PC-9 (cell line): ENCODE results near the gene PDE3B.

Experiments used
- EZH2 ChIP-seq: fragments of 200-600 bp; sonication (generic); IDR thresholded peaks from 2 replicates; pipeline ENCODE4 v1.8.0; 2017; ENCODE audit warnings: antibody characterized with exemption, low read depth
- TF ChIP-seq, protein P1 (sequence below): fragments of 200-600 bp; sonication (generic); conservative IDR thresholded peaks from 2 replicates; pipeline ENCODE4 v1.6.1; 2017; ENCODE audit warnings: mixed run types, antibody characterized with exemption, mild to moderate bottlenecking, moderate library complexity

DNA sequence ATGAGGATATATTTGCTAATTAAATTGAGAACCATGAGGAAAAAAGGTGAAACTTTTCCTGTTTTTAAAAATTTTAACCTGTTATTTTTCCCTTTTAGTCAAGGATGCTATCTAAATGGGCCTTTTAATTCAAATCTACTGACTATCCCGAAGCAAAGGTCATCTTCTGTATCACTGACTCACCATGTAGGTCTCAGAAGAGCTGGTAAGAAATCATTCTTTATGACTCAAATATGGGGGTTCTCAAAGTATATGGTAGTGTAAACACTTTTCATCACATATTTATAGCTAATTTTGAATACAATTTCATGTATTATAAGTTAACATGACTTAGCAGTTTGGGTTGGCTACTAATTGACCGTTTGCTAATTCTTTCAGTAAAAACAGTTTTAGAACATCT is 160.2 kb downstream of the PDE3B start:
- TF ChIP-seq, protein P1, sequence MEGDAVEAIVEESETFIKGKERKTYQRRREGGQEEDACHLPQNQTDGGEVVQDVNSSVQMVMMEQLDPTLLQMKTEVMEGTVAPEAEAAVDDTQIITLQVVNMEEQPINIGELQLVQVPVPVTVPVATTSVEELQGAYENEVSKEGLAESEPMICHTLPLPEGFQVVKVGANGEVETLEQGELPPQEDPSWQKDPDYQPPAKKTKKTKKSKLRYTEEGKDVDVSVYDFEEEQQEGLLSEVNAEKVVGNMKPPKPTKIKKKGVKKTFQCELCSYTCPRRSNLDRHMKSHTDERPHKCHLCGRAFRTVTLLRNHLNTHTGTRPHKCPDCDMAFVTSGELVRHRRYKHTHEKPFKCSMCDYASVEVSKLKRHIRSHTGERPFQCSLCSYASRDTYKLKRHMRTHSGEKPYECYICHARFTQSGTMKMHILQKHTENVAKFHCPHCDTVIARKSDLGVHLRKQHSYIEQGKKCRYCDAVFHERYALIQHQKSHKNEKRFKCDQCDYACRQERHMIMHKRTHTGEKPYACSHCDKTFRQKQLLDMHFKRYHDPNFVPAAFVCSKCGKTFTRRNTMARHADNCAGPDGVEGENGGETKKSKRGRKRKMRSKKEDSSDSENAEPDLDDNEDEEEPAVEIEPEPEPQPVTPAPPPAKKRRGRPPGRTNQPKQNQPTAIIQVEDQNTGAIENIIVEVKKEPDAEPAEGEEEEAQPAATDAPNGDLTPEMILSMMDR: no peak
- no peak for TF ChIP-seq EZH2
